Measurements from ENCODE around the gene KDM1B. TPM values are rescaled to one million over a fixed set of nuclear protein-coding genes. Genes with fewer than 3 reads are reported as not detected.

The KDM1B gene
- total RNA-seq, 4 donors from 2014 or later, result 10.3 to 13.2 (median 11.7) TPM

DNA sequence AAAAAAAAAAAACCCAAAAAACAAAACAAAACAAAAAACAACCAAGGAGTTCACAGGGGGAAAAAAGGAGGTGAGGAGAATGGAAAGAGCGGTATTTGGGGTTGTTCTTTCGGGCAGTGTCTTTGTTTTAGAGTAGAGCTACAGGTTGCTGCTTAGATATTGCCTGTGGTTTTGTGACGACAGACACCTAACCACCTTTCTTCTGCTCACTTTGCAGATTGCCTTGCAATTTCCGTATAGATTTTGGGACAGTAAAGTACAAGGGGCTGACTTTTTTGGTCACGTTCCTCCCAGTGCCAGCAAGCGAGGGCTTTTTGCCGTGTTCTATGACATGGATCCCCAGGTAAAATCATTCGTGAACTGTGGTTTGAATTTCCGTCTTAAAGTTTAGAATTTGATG is 58.2 kb downstream of the KDM1B start:
- WGBS, result 93% methylated on average over 9 of the region's 9 CpGs
- H3K27ac ChIP-seq (replicated peaks in 1 of 4), result no peak overlapping the region
- no peak overlapping the region for H3K4me3 ChIP-seq
- intact Hi-C loops (cut with DNase I), result no loop called here
- DNase-seq (ENCODE audit: extremely low spot score), result no peak
- no peaks in the 10 kb centered on the region for H3K9me3 ChIP-seq
- peaks cover 20 to 60% (median 42%) of the 10 kb centered on the region in 4 donors for H3K36me3 ChIP-seq
- TF ChIP-seq, protein P1, sequence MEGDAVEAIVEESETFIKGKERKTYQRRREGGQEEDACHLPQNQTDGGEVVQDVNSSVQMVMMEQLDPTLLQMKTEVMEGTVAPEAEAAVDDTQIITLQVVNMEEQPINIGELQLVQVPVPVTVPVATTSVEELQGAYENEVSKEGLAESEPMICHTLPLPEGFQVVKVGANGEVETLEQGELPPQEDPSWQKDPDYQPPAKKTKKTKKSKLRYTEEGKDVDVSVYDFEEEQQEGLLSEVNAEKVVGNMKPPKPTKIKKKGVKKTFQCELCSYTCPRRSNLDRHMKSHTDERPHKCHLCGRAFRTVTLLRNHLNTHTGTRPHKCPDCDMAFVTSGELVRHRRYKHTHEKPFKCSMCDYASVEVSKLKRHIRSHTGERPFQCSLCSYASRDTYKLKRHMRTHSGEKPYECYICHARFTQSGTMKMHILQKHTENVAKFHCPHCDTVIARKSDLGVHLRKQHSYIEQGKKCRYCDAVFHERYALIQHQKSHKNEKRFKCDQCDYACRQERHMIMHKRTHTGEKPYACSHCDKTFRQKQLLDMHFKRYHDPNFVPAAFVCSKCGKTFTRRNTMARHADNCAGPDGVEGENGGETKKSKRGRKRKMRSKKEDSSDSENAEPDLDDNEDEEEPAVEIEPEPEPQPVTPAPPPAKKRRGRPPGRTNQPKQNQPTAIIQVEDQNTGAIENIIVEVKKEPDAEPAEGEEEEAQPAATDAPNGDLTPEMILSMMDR (IDR thresholded peaks at IDR 0.05), result no peak
- TF ChIP-seq EP300 (IDR thresholded peaks at IDR 0.05) (no peak), POLR2A (IDR thresholded peaks at IDR 0.05; ENCODE audit: low read depth) (no peak), POLR2AphosphoS5 (IDR thresholded peaks at IDR 0.05) (no peak)
- H3K4me1 ChIP-seq, result peaks cover 0 to 9% (median 5%) of the 10 kb centered on the region in 4 donors
- no peaks in the 10 kb centered on the region for H3K27me3 ChIP-seq

DNA sequence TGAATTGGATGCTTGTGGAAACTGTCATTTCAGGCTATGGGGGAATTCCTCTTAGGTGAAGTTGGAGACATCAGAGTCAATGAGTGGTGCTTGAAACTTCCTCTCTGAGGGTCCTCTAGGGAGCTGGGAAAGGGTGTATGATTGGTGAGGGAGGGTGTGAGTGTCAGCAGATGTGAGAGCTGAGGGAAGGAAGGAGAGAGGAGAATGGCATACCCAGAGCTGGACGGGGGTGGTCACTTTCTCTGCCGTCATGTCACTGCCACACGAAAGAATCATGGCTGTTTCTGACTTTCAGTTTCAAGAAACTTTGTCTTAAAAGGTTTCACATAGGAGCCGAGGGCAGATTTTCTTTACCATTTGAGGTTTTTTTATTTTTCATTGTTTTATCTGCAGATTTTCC is 58.8 kb downstream of the KDM1B start:
- WGBS, result 87% methylated on average over 4 of the region's 4 CpGs
- H3K9me3 ChIP-seq, result no peaks in the 10 kb centered on the region

DNA sequence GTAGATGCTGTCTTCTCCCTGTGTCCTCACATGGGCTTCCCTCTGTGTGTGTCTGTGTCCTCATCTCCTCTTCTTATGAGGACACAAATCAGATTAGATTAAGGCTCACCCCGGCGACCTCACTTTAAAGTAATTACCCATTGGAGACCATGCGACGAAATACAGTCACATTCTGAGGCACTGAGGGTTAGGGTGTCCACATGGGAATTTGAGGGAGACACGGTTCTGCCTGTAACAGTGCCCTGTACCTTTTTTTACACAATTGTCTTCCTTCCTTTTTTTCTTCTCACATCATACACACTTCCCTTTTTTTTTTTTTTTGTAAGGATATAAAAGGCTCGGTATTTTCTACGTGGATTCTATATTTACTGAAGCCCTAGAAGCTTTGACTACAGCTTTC is 60.2 kb downstream of the KDM1B start:
- Histone ChIP-seq H3K4me3 (no peak overlapping the region), H3K27me3 (no peaks in the 10 kb centered on the region), H3K4me1 (no peaks in the 10 kb centered on the region), H3K27ac (replicated peaks in 1 of 4) (no peak overlapping the region), H3K36me3 (peaks cover 20 to 60% (median 39%) of the 10 kb centered on the region in 4 donors), H3K9me3 (no peaks in the 10 kb centered on the region)
- intact Hi-C loops (cut with DNase I), result no loop called here
- no peak for TF ChIP-seq EP300 (IDR thresholded peaks at IDR 0.05)
- TF ChIP-seq POLR2AphosphoS5 (IDR thresholded peaks at IDR 0.05), result no peak
- TF ChIP-seq, protein P1 (IDR thresholded peaks at IDR 0.05), result no peak
- no peak for TF ChIP-seq POLR2A (IDR thresholded peaks at IDR 0.05; ENCODE audit: low read depth)
- DNase-seq (ENCODE audit: extremely low spot score), result peak; percentile 72
- WGBS, result 84% methylated on average over 7 of the region's 7 CpGs

More for the DNA sequence above, 58.8 kb downstream of the KDM1B start:
- Histone ChIP-seq H3K27me3 (no peaks in the 10 kb centered on the region), H3K4me3 (no peak overlapping the region), H3K4me1 (peaks cover 0 to 9% (median 5%) of the 10 kb centered on the region in 4 donors), H3K36me3 (peaks cover 20 to 62% (median 43%) of the 10 kb centered on the region in 4 donors), H3K27ac (replicated peaks in 1 of 4) (no peak overlapping the region)
- peak; percentile 72 for DNase-seq (ENCODE audit: extremely low spot score)
- TF ChIP-seq POLR2AphosphoS5 (IDR thresholded peaks at IDR 0.05) (no peak), EP300 (IDR thresholded peaks at IDR 0.05) (no peak), POLR2A (IDR thresholded peaks at IDR 0.05; ENCODE audit: low read depth) (no peak)
- TF ChIP-seq, protein P1 (IDR thresholded peaks at IDR 0.05), result no peak
- intact Hi-C loops (cut with DNase I), result no loop called here

DNA sequence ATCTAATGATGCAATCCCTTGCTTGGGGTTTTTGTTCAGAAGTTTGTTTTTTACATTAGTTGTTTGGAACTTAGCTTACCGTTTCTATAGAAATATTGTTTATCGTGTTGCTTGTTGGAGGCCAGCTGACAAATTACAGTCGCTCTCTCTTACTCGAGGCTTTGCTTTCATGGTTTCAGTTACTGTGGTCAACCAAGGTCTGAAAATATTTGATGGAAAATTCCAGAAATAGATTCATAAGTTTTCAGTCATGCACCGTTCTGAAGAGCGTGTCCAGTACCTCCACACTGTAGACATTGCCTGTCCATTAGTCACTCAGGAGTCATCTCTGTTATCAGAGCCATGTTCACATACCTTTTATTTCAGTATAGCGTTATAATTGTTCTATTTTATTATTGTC is 61.2 kb downstream of the KDM1B start:
- no peaks in the 10 kb centered on the region for H3K4me1 ChIP-seq
- no peak for TF ChIP-seq POLR2AphosphoS5 (IDR thresholded peaks at IDR 0.05)
- no peak for TF ChIP-seq EP300 (IDR thresholded peaks at IDR 0.05)
- TF ChIP-seq POLR2A (IDR thresholded peaks at IDR 0.05; ENCODE audit: low read depth), result no peak
- TF ChIP-seq, protein P1 (IDR thresholded peaks at IDR 0.05), result no peak
- no peak overlapping the region for H3K27ac ChIP-seq (replicated peaks in 1 of 4)
- peaks cover 20 to 68% (median 37%) of the 10 kb centered on the region in 4 donors for H3K36me3 ChIP-seq
- 91% methylated on average over 7 of the region's 7 CpGs for WGBS
- no peak overlapping the region for H3K4me3 ChIP-seq
- H3K27me3 ChIP-seq, result no peaks in the 10 kb centered on the region
- intact Hi-C loops (cut with DNase I), result no loop called here
- peak; percentile 7 for DNase-seq (ENCODE audit: extremely low spot score)
- no peaks in the 10 kb centered on the region for H3K9me3 ChIP-seq

DNA sequence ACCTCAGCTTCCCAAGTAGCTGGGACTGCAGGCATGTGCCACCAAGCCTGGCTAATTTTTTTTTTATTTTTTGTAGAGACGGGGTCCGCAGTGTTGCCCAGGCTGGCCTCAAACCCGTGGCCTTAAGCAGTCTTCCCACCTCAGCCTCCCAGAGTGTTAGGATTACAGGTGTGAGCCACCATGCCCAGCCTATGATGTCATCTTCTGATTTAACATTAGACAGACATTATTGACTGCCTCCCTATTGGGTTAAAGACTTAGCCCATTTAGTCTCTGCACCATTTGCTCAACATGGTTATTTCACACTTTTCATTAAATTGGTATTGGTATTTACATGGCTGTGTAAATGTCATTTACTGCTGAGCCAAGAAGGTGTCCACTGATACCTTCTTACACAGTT is 63.0 kb downstream of the KDM1B start:
- DNase-seq (ENCODE audit: extremely low spot score), result no peak
- Histone ChIP-seq H3K27me3 (no peaks in the 10 kb centered on the region), H3K4me3 (no peak overlapping the region), H3K27ac (replicated peaks in 1 of 4) (no peak overlapping the region), H3K4me1 (no peaks in the 10 kb centered on the region), H3K9me3 (no peaks in the 10 kb centered on the region), H3K36me3 (peaks cover 20 to 74% (median 39%) of the 10 kb centered on the region in 4 donors)
- 97% methylated on average over 3 of the region's 3 CpGs for WGBS
- intact Hi-C loops (cut with DNase I), result no loop called here
- TF ChIP-seq, protein P1 (IDR thresholded peaks at IDR 0.05), result no peak
- TF ChIP-seq EP300 (IDR thresholded peaks at IDR 0.05) (no peak), POLR2AphosphoS5 (IDR thresholded peaks at IDR 0.05) (no peak), POLR2A (IDR thresholded peaks at IDR 0.05; ENCODE audit: low read depth) (no peak)

All from esophagus muscularis mucosa (tissue), 4 donors.